Stimulated activated CD4-positive, alpha-beta T cell treated with anti-CD3 and anti-CD28 coated beads, Interleukin-1b, Interleukin-23, amount 100 ng/mL, for 1 hour (primary cell): ENCODE results near the gene ENPP1.
"Not testable (repeated sequence)": the region's sequence is repeated elsewhere in the genome, so short reads cannot be mapped to it uniquely, and the experiment has no call there.

Source experiments
- DNase-seq, 2 donors: peaks; one replicate each; pipeline ENCODE4 v3.0.0-alpha.2; 2020; ENCODE audit warnings: low read depth in 2 of 2

ENPP1 gene

DNA sequence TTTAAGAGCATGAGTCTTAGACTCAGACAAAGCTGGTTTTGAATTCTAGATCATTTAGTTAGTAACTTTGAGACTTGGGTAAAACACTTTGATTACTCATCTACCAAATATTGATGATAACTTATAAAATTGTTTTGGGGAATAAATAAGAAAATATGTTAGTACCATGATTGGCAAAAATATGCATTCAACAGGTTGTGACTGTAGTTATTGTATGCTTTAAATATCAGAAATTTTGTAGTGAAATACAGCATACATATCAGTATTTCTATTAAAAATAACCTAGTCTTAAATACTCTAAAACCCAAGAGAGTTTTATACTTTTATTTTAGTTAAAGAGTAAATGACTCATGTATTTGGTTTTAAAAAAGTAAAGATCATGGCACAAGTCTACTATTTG lies 68.7 kb downstream of the ENPP1 start:
- DNase-seq: no peak

DNA sequence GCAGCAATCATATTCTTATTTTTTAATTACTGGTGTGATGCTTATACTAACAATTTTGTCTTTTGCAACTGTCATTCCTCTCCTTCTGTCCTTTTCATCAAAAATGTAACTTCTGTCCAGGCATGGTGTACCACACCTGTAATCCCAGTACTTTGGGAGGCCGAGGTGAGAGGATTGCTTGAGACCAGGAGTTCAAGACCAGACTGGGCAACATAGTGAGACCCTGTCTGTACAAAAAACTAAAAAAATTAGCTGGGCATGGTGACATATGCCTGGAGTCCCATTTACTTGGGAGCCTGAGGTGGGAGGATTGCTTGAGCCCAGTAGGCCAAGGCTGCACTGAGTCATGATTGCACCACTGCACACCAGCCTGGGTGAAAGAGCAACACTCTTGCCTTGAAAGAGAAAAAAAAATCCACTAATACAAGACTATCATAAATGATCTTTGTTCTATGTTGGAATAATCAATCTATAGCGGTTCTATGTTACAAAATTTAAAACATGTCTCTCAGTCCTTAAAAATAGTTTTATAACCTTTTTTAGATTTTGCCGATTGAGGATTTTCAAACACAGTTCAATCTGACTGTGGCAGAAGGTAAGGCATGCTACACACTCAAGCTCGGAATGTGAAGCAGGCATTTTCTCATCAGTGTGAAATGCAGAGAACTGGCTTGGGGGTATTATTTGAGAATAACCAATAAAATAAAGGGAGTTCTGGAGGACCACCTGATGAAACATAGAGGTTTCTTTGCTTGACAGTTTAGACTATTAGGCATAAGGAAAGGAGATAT lies 70.4 kb downstream of the ENPP1 start:
- DNase-seq: no peak

DNA sequence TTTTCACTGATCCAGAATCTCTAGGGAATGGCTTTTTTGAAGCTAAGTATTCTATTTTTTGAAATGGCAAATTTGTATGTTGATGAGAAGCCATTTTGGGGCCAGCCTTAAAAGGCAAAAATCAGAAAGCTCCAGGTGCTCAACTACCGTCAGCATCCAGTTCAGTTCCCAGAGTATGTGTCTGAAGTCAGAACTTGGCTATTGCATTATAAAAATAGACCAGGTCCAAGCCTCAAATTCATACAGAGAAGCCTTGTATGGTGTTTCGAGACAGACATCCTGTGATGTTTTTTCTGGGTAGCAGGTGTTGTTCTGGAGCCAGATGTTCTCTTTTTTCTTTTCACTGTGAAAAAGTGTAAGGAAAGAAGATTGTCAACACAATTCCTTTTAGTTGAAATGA lies 75.2 kb downstream of the ENPP1 start:
- DNase-seq: no peak

DNA sequence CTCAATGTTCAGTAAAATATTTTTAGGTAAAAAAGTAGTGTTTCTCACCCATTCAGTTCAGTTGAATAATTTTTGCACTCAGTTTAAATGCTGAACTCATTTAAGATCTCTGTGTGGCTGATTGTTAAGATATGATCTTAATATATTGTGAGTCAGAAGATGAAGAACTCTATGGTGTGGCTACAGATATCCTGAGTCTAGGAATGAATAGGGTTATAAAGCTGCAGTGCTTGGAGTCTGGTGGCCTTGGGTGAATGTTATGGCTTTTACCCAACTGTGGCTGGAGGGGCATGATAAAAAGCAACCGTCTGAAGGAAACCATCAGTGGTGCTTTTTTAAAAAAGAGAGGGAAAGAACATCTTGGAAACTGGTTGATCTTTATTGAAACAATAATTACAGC lies 77.4 kb downstream of the ENPP1 start:
- DNase-seq: no peak

DNA sequence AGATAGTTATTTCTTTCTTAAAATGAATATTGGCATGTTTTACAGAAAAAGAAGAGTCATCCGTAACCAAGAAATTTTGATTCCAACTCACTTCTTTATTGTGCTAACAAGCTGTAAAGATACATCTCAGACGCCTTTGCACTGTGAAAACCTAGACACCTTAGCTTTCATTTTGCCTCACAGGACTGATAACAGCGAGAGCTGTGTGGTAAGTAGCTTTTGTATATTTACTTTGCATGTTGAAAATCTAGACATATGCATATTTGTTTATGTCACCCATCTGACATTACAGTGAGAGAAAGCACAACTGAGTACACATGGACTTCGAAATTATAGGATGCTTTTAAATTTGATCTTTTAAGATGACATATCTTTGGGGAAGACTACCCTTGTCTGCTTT lies 78.7 kb downstream of the ENPP1 start:
- DNase-seq: no peak

DNA sequence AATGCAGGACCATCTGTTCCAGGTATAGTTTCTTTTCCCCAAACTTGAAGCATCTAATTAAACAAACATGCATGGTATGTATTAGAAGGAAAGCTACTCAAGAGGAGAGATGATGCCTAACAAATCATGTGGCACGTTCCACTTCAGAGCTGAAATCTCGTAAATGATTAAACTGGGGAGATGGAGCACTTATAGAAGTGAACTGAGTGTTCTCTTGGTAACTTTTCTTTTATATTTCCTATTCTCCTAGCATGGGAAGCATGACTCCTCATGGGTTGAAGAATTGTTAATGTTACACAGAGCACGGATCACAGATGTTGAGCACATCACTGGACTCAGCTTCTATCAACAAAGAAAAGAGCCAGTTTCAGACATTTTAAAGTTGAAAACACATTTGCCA lies 82.3 kb downstream of the ENPP1 start:
- DNase-seq: no peak

DNA sequence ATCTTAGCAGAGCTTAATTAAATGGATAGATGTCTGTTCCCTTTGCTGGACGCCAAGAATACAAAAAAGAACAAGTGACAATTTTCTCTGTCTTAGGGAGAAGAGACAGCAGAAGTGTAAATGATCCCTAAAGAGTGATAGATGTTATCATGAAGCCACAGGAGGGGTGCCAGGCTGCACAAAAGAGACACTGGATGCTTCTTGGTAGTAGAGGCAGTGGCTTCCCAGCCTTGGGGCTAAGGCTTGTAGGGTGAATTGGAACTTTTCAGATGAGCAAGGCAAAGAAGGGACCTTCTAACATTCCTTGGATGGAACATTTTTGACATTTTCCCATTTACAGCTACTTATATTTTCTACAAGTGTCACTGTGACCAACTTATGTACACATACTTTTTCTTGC lies 85.4 kb downstream of the ENPP1 start:
- no peak for DNase-seq

DNA sequence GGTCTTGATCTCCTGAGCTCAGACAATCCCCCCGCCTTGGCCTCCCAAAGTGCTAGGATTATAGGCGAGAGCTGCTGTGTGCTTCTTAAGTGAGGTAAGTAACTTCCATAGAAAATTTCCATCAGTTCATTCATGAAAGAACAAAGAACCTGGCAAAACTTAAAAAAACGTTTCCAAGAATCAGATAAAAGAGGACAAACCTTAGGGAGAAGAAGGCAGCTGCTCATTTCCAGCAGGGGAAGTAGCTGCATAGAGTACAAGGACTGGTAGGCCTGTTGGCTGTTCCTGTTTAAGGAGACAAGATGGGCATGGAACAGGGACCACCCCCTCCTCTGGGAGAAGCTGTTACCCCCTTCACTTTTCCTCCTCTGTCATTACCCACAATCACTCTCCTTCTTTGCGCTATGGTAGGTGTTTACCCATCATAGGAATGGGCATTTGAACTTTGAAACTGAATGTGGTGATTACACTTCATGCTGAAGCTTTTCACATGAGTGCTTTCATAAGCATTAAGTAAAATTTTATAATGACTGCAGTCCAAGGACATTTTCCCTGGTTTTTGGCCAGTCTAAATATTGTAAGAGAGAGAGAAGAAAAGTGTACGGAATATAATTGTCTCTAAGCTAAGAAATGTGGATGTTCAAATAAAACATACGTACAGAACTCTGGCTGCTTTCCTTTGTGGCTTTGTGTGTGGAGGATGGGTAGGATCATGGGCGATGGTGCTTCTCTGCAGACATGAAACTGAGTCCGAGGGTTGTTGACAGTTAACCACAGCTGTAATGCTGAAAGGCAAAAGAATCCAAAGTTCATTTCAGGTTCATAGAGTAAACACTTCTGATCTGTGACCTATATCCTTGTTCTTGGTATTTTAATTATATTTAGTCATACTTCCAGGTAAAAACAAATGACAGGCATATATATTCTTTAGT lies 86.9 kb downstream of the ENPP1 start:
- no peak for DNase-seq

DNA sequence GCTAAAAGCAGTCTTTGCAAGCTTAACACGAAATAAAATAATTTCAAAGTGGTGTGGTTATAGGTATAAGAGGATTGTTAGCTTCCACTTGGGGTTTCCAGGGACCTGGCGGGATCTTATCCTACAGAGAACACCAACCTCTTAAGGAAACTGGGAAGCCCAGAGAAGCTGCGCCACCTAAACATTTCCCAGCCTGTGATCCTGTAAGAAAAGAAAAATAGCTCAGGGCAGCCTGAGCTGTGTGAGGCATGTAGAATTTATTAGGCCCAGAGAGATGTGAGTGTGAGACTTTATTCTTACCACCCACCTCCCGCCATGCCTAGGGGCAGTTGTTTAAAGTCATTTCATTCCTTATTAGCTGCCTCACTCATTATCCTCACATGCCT lies 89.2 kb downstream of the ENPP1 start:
- no peak for DNase-seq

DNA sequence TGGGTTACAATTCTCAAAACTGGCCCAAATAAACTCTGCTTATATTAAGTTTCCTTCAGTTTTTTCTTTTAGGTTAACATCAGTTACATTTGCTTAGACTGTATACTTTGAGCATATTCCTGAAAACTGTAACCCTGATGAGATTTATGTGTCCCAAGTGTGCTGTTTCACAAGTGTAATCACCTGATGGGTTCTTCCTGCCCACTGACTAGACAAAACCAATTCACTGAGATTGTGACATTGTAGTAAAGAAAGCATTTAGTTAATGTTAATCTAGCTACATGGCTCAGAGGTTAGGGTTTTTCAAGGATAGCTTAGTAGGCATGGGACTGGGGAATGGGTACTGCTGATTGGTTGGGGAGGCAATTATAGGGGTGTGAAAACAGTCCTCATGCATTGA lies 89.8 kb downstream of the ENPP1 start:
- DNase-seq: no peak

DNA sequence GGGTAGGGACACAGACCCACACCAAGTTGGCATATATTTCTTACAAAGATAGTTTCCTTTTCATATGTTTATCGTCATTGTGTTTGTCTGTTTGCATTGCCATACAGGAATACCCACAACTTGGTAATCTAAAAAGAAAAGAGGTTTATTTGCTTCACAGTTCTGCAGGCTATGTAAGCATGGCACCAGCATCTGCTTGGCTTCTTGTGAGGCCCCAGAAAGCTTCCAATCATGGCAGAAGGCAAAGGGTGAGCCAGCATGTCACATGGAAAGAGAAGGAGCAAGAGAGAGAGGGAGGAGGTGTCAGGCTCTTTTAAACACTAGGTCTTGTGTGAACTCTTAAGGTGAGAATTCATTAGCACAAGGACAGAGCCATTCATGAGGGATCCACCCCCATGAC lies 90.9 kb downstream of the ENPP1 start:
- DNase-seq: no peak

DNA sequence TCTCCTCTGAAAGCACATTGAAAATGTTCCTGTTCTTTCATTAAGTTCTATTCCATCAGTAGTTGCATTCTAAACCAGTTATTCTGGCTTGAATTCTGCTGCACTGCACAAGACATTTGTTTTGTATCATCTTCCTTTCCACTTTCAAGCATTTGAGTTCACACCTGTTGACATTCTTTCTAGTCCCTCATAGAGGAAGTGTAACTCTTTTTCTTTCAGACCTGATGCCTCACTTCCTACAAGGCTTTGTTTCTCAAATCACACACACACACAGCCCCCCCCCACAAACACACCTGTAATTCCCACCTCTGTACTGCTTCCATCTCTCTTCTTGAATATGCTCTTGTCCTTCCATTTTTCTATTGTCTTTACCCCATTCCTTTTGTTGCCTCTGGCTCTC lies 92.4 kb downstream of the ENPP1 start:
- DNase-seq: no peak

DNA sequence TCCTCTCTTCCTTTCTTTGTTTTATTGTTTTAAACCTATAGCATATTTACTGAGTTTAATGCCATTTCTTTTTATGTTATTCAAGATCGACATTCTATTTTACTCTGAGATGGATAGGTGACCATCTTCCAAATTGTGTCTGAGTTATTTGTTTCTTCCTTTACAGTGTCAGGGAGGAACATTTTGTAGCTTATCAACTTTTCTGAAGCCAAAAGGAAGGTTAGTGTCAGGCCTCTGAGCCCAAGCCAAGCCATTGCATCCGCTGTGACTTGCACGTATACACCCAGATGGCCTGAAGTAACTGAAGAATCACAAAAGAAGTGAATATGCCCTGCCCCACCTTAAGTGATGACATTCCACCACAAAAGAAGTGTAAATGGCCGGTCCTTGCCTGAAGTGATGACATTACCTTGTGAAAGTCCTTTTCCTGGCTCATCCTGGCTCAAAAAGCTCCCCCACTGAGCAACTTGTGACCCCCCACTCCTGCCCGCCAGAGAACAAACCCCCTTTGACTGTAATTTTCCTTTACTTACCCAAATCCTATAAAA lies 93.6 kb downstream of the ENPP1 start:
- not testable (repeated sequence) for DNase-seq

DNA sequence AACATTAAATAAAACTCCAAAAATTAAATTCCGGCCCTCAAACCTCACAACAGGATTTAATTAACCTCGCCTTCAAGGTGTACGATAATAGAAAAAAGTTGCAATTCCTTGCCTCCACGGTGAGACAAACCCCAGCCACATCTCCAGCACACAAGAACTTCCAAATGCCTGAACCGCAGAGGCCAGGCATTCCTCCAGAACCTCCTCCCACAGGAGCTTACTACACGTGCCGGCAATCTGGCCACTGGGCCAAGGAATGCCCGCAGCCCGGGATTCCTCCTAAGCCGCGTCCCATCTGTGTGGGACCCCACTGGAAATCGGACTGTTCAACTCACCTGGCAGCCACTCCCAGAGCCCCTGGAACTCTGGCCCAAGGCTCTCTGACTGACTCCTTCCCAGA lies 95.9 kb downstream of the ENPP1 start:
- DNase-seq: not testable (repeated sequence)

DNA sequence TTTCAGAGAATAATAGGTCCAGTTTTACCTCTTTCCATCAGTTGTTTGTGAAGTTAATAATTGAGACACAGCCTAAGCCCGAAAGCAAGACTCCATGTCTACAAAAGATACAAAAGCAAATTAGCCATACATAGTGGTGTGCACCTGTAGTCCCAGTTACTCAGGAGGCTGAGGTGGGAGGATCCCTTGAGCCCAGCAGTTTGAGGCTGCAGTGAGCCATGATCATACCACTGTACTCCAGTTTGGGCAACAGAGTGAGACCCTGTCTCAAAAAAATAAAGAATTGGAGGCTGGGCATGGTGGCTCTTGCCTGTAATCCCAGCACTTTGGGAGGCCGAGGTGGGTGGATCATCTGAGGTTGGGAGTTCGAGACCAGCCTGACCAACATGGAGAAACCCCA lies 101.0 kb downstream of the ENPP1 start:
- DNase-seq: not testable (repeated sequence)

DNA sequence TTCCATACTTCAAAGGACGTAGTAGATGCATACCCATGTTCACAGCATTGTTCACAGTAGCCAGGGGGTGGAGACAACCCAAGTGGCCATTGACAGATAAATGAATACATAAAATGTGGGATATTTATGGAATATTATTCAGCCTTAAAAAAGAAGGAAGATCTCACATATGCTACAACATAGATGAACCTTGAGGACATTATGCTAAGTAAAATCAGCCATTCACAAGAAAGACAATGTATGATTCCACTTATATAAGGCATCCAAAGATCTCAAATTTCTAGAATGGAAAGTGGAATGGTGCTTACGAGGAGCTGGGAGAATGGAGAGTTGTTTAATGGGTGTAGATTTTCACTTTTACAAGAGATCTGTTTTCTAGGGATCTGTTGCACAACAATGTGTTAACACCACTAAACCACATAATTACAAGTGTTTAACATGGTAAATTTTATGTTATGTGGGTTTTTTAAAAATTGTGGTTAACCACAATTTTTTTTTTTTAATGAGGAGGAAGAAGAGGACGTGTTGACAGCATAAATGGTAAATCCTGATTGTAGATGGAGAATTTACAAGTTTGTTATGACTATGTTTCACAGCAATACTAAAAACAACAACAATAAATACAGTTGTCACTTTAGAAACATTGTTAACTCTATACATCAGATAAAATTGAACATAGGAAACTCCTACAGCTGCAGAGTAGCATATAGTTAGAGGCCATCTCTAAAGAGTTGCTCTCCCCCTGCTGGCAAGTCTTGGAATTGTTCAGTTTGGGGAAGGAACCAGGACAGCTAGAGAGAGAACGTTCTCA lies 101.8 kb downstream of the ENPP1 start:
- peak; percentile 36 to 59 for DNase-seq

DNA sequence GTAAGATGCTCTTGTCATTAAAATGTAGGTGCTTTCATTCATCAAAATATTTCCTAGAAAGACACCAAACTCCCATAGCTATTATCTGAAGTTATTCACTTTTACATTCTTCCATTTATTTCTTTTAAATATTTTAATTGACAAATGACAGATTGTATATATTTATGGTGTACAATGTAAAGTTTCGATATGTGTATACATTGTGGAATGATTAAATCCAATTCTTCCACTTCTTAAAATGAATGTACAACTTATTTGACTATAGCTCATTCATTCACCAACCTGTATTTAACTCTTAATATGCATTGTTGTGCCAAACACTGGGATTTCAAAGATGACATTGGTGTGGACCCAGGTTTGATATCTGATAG lies 102.4 kb downstream of the ENPP1 start:
- no peak for DNase-seq

DNA sequence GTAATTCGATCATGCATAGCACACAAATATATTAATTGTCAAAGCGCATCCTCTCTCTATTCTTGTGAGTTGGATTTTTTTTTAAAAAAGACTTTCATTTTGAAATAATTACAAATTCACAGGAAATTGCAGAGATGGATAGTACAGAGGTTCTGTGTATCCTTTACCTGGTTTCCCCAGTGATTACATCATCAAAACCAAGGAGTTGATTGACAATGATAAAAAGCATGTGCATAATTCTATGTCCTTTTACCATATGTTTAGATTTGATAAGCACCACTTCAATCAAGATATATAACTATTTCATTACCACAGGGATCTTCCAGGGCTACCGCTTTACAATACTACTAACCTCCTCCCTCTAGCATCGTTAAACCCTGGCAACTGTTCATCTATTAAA lies 103.1 kb downstream of the ENPP1 start:
- DNase-seq: no peak

DNA sequence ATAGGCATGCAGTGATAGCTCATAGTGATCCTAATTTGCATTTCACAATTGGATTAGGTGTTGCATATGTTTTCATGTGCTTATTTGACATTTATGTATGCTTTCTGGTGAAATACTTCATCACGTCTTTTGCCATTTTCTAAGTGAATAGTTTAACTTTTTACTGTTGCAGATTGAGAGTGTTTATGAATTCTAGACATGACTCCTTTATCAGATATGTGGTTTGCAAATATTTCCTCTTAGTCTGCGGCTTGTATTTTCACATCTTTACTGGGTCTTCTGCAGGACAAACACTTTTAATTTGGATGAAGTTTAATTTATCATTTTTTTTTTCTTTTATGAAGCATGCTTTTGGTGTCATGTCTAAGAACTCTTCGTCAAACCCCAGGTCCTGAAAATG lies 104.1 kb downstream of the ENPP1 start:
- no peak for DNase-seq

DNA sequence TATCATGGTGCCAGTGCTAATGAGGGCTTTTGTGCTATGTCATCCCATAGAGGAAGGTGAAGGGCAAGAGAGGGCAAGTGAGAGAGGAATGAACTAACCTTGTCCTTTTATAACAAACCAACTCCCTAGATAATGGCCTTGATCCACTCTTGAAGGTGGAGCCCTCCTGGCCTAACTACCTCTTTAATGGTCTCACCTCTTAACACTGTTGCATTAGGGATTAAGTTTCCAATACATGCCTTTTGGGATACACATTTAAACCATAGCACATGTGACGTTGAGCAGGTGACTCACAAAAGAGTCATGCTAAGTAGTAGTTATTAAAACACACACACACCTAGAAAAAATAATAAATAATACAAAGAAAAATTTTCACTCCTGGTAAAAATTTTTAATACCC lies 106.4 kb downstream of the ENPP1 start:
- no peak for DNase-seq

DNA sequence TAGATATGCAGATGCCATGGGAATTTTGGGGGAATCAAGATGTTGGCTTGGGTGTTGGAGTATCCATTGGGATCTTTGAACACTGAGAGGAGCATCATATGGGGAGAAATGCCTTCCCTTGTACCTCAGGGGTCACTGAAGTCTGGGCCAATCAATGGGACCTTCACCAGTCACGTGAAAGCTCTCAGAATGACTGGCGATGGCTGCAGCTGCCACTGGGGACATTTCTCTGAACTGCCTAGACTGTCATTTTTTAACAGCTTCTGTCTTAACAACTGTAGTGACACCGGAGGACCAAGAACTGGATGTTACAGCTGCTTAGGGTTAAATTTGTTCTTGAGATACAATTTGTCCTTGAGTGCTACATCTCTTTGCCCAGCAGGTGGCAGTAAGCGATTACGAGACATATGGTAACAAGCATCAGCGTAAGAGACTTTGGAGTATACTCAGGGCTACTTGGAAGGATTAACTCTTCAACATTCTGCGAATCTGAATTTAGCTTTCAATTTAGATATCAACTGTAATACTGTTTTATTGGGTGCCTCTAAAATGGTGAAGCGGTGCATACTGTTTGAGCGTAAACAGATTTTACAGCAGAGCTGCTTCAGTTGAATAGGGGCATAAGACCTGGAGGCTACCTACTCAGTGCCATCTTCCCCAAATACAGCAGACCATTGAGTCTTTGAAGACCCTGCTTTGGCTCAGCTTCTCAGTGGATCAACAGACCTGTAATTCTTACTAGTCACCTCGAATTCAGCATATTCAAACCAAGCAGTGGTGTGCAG lies 107.3 kb downstream of the ENPP1 start:
- peak; percentile 4 to 13 for DNase-seq
